AG04450 (cell line): Measurements from ENCODE around the gene PAX8. TPM values are rescaled to one million over a fixed set of nuclear protein-coding genes. Genes with fewer than 3 reads are reported as not detected.

Source experiments
- CTCF ChIA-PET: fragments of 300-600, 350-600 bp; formaldehyde crosslinking; extraction: SDS; loops from one replicate; lab custom pipeline; 2022; ENCODE audit warnings: antibody characterized with exemption, inconsistent platforms; lab: Charles Lee
- POLR2A ChIA-PET: fragments of 350-600 bp; formaldehyde crosslinking; extraction: SDS; loops from one replicate; lab custom pipeline; 2021; ENCODE audit warnings: antibody characterized with exemption, inconsistent platforms; lab: Yijun Ruan, JAX
- DNase-seq: peaks from one replicate; pipeline ENCODE4 v3.0.0-alpha.2; 2011; ENCODE audit warnings: low read depth, low spot score
- H3K27ac ChIP-seq: one replicate; pipeline ENCODE4 v1.5.1; 2012; ENCODE audit warnings: low read depth, low read length, control low read depth
- H3K27me3 ChIP-seq: one replicate; pipeline ENCODE4 v1.6.0; 2012; ENCODE audit warnings: low read length; ENCODE audit not compliant: control insufficient read depth, insufficient read depth
- H3K4me3 ChIP-seq: 2 replicates; pipeline ENCODE4 v1.5.1; 2011; ENCODE audit warnings: mild to moderate bottlenecking, low read depth, low read length, control low read depth
- H3K9me3 ChIP-seq: 2 replicates; pipeline ENCODE4 v1.5.1; 2012; ENCODE audit warnings: low read length; ENCODE audit not compliant: control insufficient read depth, insufficient read depth
- polyA plus RNA-seq: library from polyadenylated mRNA; depleted of rRNA; stranded (reverse); fragments of >200 nt; gene quantifications from 2 replicates; pipeline ENCODE4 v1.2.3, GENCODE V29; 2011
- TF ChIP-seq, protein P1 (sequence below): IDR thresholded peaks from 2 replicates; pipeline ENCODE4 v1.5.1; 2011; ENCODE audit warnings: low read depth, low read length, control low read depth, inconsistent platforms

Gene PAX8
- polyA plus RNA-seq, 1 experiment = 1.2 TPM

DNA sequence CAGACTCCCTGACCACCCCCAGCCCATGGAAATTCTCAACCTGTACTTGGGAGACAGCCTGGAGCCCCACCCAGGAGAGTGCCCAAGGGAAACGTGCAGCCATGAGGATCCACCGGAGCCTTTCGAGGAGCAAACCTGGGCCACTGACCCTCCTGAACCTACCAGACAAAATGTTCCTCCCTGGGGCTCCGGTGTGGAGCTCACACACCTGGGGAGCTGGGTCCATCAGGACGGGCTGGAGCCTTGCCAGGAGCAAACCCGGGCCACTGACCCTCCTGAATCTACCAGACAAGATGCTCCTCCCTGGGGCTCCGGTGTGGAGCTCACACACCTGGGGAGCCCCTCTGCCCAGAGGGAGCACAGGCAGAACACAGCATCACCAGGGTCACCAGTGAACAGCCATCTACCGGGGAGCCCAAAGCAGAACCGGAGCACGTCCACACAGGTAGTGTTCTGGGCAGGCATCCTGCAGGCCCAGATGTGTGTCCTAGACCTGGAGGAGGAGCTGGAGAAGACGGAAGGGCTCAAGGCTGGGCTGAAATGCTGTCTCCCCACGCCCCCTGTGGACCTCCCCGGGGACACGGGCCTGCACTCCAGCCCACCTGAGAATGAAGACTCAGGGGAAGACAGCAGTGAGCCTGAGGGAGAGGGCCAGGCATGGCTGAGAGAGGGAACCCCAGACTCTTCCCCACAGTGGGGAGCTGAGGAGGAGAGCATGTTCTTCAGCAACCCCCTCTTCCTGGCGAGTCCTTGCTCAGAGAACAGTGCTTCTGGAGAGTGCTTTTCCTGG lies 96.1 kb downstream of the PAX8 start:
- TF ChIP-seq, protein P1, sequence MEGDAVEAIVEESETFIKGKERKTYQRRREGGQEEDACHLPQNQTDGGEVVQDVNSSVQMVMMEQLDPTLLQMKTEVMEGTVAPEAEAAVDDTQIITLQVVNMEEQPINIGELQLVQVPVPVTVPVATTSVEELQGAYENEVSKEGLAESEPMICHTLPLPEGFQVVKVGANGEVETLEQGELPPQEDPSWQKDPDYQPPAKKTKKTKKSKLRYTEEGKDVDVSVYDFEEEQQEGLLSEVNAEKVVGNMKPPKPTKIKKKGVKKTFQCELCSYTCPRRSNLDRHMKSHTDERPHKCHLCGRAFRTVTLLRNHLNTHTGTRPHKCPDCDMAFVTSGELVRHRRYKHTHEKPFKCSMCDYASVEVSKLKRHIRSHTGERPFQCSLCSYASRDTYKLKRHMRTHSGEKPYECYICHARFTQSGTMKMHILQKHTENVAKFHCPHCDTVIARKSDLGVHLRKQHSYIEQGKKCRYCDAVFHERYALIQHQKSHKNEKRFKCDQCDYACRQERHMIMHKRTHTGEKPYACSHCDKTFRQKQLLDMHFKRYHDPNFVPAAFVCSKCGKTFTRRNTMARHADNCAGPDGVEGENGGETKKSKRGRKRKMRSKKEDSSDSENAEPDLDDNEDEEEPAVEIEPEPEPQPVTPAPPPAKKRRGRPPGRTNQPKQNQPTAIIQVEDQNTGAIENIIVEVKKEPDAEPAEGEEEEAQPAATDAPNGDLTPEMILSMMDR = no peak
- H3K4me3 ChIP-seq = no peak overlapping the region
- CTCF ChIA-PET = interaction anchor here (0.9 to 2.4 kb wide), 3 partner anchors 16 to 45 kb away, joined by 3 to 11 read pairs (median 7); no protein-coding TSS in a partner anchor
- no peak overlapping the region for H3K27ac ChIP-seq
- peaks cover 11% of the 10 kb centered on the region for H3K27me3 ChIP-seq
- DNase-seq = no peak
- POLR2A ChIA-PET = no interaction called here
- no peaks in the 10 kb centered on the region for H3K9me3 ChIP-seq

DNA sequence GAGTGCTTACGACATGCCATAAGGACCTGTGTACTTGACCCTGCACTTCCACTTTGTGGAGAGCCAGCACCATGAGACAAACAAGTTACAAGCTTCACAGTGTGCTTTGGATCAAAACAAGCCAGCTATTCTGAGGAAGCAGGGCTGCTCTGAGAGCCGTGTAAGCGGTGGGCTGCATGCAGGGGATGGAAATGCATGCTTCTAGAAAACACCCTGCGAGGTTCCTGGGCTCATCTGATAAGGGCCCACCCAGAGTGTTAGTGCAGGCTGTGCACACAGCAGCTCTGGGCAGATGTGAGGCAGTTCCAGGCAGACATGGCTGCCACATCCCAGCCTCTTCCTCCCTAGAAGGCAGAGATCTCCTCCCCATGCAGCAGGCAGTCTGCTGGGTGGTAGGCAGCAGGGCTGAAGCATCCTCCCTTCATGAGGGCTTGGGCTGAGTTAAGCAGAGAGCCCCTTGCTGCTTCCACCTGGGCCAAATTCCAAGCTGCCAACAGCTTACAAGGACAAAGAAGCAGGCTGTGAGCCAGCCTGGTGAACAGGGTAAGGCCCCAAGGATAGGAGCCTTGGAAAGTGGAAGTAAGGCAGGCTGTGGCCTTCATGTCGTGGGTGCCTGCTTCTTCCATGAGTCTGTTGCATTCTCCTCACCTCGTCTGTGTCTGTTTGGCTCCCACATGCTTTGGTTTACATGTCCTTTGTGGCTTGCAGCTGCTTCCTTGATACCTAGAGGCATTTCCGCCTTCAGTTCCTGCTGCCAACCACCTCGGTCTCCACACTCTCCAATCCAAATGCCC lies 97.3 kb downstream of the PAX8 start:
- Histone ChIP-seq H3K4me3 (no peak overlapping the region), H3K27me3 (peaks cover 13% of the 10 kb centered on the region), H3K9me3 (no peaks in the 10 kb centered on the region), H3K27ac (no peak overlapping the region)
- TF ChIP-seq, protein P1 = no peak
- CTCF ChIA-PET = interaction anchor here (1.1 to 1.6 kb wide), 4 partner anchors 11 to 44 kb away, joined by 3 to 8 read pairs (median 4); no protein-coding TSS in a partner anchor
- DNase-seq = no peak
- POLR2A ChIA-PET = no interaction called here

DNA sequence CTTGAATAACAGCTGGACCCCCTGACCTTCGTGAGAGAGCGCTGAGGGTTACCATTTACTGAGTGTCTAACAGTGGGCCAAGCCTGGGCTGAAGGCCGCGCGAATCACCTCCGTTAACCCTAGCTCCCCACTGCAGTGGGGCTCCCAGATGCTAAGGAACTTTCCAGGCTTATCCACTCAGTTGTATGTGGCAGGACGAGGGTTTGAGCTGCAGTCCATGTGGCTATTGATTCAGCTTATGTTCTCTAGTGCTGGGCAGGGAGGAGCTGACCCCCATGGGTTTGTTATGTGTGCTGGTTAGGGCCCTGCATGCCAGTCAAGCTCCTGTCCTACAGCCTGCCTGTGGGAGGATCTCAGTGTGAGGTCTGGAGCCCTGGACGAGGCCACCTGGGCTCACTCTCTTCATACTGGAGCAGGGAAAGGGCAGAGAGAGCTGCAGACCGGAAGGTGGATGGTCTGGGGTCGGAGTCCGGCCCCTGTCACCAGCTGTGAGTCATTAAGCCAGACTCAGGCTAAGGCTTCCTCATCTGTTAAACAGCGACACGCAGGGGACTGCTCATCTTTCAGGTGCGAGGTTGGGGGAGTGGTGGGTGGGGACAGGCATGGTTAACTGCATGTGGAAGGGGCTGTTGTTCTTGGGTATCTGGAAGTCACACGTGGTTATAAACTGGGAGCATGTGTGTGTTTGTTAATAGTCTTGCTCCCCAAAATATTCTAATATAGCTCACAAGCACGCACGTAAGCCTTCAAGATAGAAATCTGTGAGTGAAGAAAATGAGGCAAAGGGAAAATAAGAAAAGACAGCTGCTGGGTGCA lies 98.4 kb downstream of the PAX8 start:
- TF ChIP-seq, protein P1 = no peak
- no peak for DNase-seq
- H3K27ac ChIP-seq = no peak overlapping the region
- ChIA-PET POLR2A (no interaction called here), CTCF (interaction anchor here (1.0 to 1.6 kb wide), 4 partner anchors 12 to 44 kb away, joined by 3 to 8 read pairs (median 4); no protein-coding TSS in a partner anchor)
- no peaks in the 10 kb centered on the region for H3K9me3 ChIP-seq
- H3K4me3 ChIP-seq = no peak overlapping the region
- peaks cover 16% of the 10 kb centered on the region for H3K27me3 ChIP-seq

DNA sequence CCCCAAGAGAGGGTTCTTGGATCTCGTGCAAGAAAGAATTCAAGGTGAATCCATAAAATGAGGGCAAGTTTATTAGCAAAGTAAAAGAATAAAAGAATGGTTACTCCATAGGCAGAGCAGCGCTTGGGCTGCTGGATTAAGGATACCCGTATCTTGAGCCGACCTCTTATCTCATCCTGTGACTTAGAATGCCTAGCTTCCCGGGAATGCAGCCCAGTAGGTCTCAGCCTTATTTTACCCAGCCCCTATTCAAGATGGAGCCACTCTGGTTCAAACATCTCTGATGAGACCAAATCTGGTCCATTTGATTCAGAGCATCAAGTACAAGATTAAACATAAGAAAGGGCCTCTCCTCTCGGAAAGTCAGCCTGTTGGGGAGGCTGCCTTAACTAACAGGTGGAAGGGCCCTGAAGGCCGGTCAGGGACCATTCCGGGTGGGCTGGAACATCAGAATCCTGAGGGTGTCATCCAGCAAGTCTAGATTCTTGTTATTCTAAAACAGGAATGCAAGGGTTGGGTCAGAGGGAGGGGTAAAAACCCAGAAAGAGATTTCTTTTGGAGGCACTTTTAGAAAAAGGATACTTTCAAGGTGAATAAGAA lies 99.2 kb downstream of the PAX8 start:
- CTCF ChIA-PET = interaction anchor here (1.6 kb wide), 1 partner anchor 24 kb away, joined by 3 read pairs; no protein-coding TSS in a partner anchor
- Histone ChIP-seq H3K27ac (no peak overlapping the region), H3K9me3 (no peaks in the 10 kb centered on the region), H3K27me3 (peaks cover 19% of the 10 kb centered on the region), H3K4me3 (no peak overlapping the region)
- DNase-seq = no peak
- TF ChIP-seq, protein P1 = no peak
- POLR2A ChIA-PET = no interaction called here
